ENCODE data around the gene RORC.
"Not testable (repeated sequence)": the region's sequence is repeated elsewhere in the genome, so short reads cannot be mapped to it uniquely, and the experiment has no call there.

RORC gene

GRCh38 chr1:151831605-151832004 lies at the start of gene RORC:
RORC (minus strand) TSS chr1:151831802; CDS start chr1:151831764, 38 bp downstream.
- no peaks in the 10 kb centered on the region for H3F3A ChIP-seq (ENCODE audit: insufficient read depth, low read length)
- no peak for TF ChIP-seq EZH2 (IDR thresholded peaks at IDR 0.05; ENCODE audit: borderline replicate concordance, low read length)
- TF ChIP-seq CTCF (IDR thresholded peaks at IDR 0.05; ENCODE audit: low read length) = no peak
- no peaks in the 10 kb centered on the region for H4K20me1 ChIP-seq (ENCODE audit: insufficient read depth, low read length)
- no peak within 1 kb of the TSS for H3K27ac ChIP-seq (ENCODE audit: low read depth, low read length, poor library complexity, severe bottlenecking)
- no peaks in the 10 kb centered on the region for H3K9me3 ChIP-seq (ENCODE audit: low read length)
- H3K4me1 ChIP-seq (ENCODE audit: insufficient read depth, low read length, severe bottlenecking) = no peaks in the 10 kb centered on the region
- no peak within 1 kb of the TSS for H3K4me3 ChIP-seq (ENCODE audit: low read depth, low read length, poor library complexity, severe bottlenecking)
- H3K36me3 ChIP-seq (ENCODE audit: insufficient read depth, low read length) = no peaks in the 10 kb centered on the region
- H3K4me2 ChIP-seq (ENCODE audit: low read length) = no peak within 1 kb of the TSS
- H2AFZ ChIP-seq (ENCODE audit: low read length) = no peak within 1 kb of the TSS
- H3K79me2 ChIP-seq (ENCODE audit: insufficient read depth, low read length) = no peaks in the 10 kb centered on the region
- H3K9ac ChIP-seq (ENCODE audit: low read length) = no peak within 1 kb of the TSS
- H3K9me2 ChIP-seq (ENCODE audit: low read depth, low read length) = no peaks in the 10 kb centered on the region
- no peaks in the 10 kb centered on the region for H3K27me3 ChIP-seq (ENCODE audit: insufficient read depth, low read length)

GRCh38 chr1:151875419-151876097 lies 44.0 kb upstream of the RORC start:
- Histone ChIP-seq H3K27ac (ENCODE audit: low read depth, low read length, poor library complexity, severe bottlenecking) (no peak overlapping the region), H3K27me3 (ENCODE audit: insufficient read depth, low read length) (no peaks in the 10 kb centered on the region), H4K20me1 (ENCODE audit: insufficient read depth, low read length) (no peaks in the 10 kb centered on the region), H3K4me2 (ENCODE audit: low read length) (no peak overlapping the region), H3F3A (ENCODE audit: insufficient read depth, low read length) (no peaks in the 10 kb centered on the region), H3K9me2 (ENCODE audit: low read depth, low read length) (no peaks in the 10 kb centered on the region), H3K36me3 (ENCODE audit: insufficient read depth, low read length) (0 out of 2 replicates have a peak, but pooled peaks cover 5% of the 10 kb centered on the region), H3K9me3 (ENCODE audit: low read length) (no peaks in the 10 kb centered on the region), H2AFZ (ENCODE audit: low read length) (no peak overlapping the region), H3K4me3 (ENCODE audit: low read depth, low read length, poor library complexity, severe bottlenecking) (no peak overlapping the region), H3K9ac (ENCODE audit: low read length) (no peak overlapping the region), H3K4me1 (ENCODE audit: insufficient read depth, low read length, severe bottlenecking) (no peaks in the 10 kb centered on the region), H3K79me2 (ENCODE audit: insufficient read depth, low read length) (no peaks in the 10 kb centered on the region)
- TF ChIP-seq CTCF (IDR thresholded peaks at IDR 0.05; ENCODE audit: low read length) = no peak
- TF ChIP-seq EZH2 (IDR thresholded peaks at IDR 0.05; ENCODE audit: borderline replicate concordance, low read length) = no peak

GRCh38 chr1:151872776-151873175 lies 41.2 kb upstream of the RORC start:
- not testable (repeated sequence) for H3K4me1 ChIP-seq (ENCODE audit: insufficient read depth, low read length, severe bottlenecking)

More at GRCh38 chr1:151872776-151873175, 41.2 kb upstream of the RORC start:
- not testable (repeated sequence) for H4K20me1 ChIP-seq (ENCODE audit: insufficient read depth, low read length); H3K27me3 ChIP-seq (ENCODE audit: insufficient read depth, low read length); H3F3A ChIP-seq (ENCODE audit: insufficient read depth, low read length); H3K36me3 ChIP-seq (ENCODE audit: insufficient read depth, low read length); H2AFZ ChIP-seq (ENCODE audit: low read length); H3K27ac ChIP-seq (ENCODE audit: low read depth, low read length, poor library complexity, severe bottlenecking); H3K4me3 ChIP-seq (ENCODE audit: low read depth, low read length, poor library complexity, severe bottlenecking); H3K9me3 ChIP-seq (ENCODE audit: low read length); H3K4me2 ChIP-seq (ENCODE audit: low read length); H3K9ac ChIP-seq (ENCODE audit: low read length); H3K9me2 ChIP-seq (ENCODE audit: low read depth, low read length); H3K79me2 ChIP-seq (ENCODE audit: insufficient read depth, low read length)
